Measurements from ENCODE around the gene CTAGE1.
"Not testable (repeated sequence)": the region's sequence is repeated elsewhere in the genome, so short reads cannot be mapped to it uniquely, and the experiment has no call there.

The CTAGE1 gene

GRCh38 chr18:22436136-22436535 lies 18.4 kb upstream of the CTAGE1 start:
- no peak for DNase-seq (ENCODE audit: low spot score)

DNA sequence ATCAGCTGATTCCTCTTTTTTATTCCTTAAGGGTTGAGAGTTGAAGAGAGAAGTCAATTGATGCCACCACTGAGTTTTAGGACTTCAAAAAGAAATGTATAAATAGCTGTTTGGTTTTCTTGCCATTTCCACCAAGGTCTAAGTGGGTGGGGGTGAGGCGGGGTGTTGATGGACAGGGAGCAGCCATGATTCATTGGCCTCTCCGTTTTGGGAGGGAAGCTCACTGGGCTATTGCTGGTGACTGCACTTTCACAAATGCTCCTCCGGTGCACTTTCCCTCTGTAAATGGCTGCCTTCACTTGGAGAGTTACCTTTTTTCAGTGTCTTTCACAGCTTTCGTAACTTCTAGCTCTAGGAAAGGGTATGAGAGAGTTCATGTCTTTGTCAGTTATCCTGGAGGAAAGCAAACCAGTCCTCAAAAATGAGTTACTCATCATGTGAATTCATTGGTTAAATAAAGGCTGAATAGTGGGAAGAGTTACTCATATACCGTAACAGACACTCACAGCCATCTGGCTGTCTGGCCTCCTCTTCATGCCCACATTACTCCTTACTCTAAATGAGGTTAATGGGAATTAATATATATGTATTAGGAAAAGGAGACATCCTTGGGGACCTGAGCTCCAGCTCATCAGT lies 17.4 kb upstream of the CTAGE1 start:
- DNase-seq (ENCODE audit: low spot score), result no peak

DNA sequence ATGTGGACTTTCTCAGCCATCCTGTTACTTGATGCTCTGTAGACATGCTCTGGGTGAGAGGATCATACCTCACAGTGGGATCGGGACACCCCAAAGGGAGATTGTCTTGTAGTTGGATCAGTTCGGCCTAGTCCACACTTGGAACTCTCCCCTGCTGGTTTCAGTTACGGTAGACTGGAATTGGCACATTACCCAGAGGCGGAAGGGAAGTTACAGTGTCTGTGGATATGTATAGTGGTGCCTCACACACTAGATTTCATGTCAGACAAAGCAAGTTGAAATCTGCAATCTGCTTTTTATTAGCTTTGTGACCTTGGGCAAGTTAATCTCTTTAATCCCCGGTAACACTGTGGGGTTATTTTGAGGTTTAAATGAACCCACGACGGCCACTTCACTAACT lies 16.2 kb upstream of the CTAGE1 start:
- DNase-seq (ENCODE audit: low spot score), result no peak

DNA sequence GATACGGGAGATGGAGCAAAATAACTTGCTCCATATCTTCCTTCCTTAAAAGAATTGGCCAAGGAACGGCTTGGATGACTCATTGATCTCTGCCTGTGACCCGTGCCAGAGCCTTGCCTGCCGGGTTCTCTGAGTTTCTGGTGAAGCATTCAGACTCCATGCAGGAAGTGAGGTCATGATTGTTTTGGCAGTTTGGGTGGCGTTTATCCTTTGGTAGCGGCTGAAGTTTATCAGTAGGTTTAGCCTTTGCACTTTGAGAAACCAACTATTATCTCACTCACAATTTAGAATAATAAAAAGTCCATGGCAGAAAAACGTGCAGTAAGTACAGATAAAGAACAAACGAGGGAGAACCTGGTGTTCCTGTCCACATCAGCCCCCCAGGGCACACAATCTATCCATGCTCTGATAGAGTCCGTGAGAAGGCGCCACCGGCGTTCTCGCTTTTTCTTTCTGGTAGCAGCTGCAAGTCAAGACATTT lies 15.0 kb upstream of the CTAGE1 start:
- DNase-seq (ENCODE audit: low spot score), result no peak

DNA sequence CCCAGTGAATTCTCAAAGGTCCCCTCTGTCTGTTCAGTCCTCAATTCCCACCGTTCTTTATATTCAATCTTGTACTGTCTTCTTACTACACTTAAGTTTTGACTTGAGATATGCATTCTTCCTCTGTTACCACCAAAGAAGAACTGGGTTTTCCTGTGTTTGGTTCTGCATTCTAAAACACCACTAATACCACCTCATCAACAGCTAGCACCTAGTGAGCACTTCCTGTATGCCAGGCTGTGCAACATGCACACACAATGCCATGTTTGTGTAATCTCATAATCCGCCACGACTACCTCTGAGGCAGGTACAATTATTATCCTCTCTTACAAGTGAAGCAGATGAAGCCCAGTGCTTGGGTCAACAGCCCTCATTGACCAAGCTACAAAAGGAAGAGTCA lies 11.8 kb upstream of the CTAGE1 start:
- DNase-seq (ENCODE audit: low spot score), result no peak

DNA sequence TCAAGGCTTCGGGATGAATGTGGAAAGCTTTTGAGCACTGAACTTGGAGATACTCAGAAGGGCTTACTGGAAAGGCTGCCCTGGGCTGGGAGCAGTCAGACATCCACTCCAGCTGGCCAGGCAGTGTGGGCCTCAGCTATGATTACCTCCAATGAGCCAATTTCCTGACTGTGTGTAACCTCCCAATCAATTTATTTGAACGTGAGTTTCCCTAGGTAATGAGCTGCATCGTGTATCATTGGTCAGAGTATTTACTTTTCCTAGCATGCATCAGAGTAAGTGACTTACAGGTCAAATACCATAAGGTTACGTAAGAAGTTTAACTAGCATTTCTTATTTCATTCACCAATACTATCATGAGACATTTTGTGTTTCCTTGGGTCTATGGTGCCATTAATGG lies 11.0 kb upstream of the CTAGE1 start:
- DNase-seq (ENCODE audit: low spot score), result no peak

GRCh38 chr18:22427822-22428549 lies 10.3 kb upstream of the CTAGE1 start:
- no peak for DNase-seq (ENCODE audit: low spot score)

GRCh38 chr18:22424565-22424963 lies 6.8 kb upstream of the CTAGE1 start:
- no peak for DNase-seq (ENCODE audit: low spot score)

DNA sequence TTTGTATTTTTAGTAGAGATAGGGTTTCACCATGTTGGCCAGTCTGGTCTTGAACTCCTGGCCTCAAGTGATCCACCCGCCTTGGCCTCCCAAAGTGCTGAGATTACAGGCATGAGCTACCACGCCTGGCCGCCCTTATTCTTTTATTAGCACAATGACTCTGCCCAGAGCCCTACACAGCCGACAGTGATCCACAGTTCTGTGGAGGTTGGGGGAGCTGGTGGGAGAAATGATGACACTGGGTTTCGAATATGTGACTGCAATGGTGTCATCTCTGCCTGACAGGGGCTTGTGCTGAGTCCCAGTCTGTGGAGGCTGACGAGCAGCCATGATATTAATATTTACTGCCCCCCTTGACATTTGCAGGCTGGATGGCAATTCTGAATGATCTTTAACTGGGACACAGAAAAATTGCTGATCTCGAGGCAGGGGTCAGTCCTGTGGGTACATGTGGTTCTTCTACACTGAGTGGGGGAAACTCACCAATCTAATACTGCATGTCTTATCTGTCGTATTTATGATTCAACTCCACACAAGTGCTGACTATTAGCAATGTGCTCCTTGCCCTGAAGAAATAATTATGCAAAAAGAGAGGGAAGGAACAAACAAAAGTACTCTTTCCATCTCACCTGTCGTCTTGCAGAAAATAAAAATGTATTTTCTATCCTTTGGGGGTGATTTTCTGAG lies 6.3 kb upstream of the CTAGE1 start:
- no peak for DNase-seq (ENCODE audit: low spot score)

DNA sequence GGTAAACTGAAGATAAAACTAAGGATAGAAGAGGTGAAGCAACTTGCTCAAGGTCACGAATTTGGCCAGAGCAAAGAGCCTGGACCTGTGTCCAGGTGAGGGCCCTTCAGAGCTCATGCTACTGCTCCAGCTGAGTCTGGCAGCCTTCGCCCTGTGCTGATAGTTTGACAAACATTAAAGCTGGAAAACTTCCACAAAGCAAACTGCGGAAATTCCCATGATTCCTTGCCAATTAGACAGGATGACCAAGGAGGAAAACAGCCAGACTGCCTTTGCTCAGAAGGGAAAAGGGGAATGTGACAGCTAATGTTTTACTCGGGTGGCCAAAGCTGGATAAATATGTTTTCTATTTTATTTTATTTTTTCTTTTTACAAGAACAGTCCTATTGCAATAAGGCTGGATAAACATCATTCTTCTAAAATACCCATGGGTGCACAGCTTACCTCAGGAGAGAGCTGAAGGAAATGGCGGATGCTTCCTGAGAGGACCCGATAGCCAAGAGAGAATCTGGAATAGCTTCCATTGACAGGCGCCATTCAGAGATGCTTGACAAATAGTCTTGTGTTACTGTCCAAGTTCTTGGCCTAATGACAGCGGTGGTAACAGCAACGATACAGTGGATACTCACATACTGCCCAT lies 5.3 kb upstream of the CTAGE1 start:
- DNase-seq (ENCODE audit: low spot score), result no peak

DNA sequence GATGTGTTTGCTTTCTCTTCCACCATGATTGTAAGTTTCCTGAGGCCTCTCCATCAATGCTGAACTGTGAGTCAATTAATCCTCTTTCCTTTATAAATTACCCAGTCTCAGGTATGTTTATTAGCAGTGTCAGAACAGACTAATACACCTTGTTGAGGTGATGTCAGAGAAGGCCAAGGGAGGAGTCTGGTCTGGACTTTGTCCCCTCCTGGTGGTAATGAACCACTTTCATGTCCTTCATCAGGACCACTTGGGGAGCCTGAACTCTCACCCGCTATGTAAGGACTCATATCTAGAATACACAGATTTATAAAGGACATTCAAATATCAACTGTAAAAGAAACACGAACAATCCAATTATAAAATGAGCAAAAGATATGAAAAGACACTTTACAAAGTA lies 2.9 kb upstream of the CTAGE1 start:
- DNase-seq (ENCODE audit: low spot score), result no peak

DNA sequence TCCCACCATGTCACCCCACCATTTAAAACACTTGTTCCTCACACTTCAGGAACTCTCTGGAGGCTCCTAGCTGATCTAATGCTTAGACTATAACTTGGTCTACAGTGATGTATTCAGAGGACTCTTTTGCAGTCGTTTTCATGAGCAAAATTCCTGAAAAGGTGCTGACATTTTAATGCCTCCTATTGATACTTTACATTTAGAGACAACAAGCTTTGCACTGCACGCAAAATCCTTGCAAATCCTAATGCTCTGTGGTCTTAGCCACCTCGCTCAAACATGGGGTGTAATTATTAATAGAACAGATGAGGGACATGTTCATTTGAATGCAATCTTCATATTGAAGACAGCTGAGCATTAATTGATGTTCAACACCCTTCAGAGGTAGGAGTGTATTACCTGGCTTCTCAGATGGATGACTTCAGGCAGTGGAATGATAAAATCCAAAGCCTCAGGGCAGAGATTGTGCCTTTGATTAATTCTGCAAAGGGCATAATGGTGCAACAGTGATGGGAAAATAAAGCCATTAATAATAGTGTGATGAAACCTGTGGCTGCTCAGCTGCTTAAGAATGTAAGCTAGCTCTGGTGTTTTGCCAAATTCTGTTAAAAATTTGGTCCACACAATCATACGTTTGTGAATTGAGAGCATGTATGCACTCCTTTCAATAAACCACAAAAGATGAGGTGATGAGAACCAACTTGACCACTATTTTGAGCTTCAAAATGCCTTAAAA lies 5.4 kb downstream of the CTAGE1 start:
- DNase-seq (ENCODE audit: low spot score), result no peak

GRCh38 chr18:22411446-22411845 lies 6.3 kb downstream of the CTAGE1 start:
- DNase-seq (ENCODE audit: low spot score), result no peak

DNA sequence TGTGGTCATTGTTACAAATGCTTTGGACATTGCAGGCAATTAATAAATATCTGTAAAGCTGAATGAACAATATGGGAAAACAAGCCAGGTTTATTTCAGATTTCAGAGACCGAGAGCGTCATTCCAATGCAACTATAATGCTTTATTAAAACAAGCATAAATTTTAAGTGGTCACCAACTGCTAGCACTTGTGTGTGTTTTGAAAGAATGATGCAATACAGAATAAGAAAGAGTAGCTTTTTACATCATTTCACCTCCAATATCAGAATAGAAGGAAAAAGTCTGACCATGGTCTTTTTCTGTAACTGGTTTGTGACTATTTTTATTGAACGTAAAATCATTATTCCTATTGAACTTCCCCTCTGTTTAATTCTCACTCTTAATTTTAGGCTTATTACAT lies 7.6 kb downstream of the CTAGE1 start:
- DNase-seq (ENCODE audit: low spot score), result no peak

- no peak for DNase-seq (ENCODE audit: low spot score)
Observed at GRCh38 chr18:22409445-22409844, 8.3 kb downstream of the CTAGE1 start.

DNA sequence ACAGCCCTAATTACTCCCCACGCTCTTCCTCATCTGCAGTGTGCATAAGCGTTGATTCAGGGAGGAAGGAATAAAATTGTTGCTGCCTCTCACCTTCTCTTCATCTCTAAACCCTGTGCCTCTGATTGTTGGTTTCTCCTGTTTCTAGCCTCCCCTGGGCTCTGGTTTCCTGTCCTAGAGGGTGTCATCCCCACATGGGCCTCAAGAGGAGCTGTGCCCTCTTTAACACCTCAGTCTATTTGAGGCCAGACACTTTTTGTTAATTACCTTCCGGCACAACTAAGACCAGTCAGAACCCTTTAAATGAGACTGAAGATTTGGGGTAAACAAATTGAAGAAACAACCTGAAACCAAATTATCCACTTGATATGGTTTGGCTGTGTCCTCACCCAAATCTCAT lies 9.7 kb downstream of the CTAGE1 start:
- no peak for DNase-seq (ENCODE audit: low spot score)

GRCh38 chr18:22405142-22405541 lies 12.6 kb downstream of the CTAGE1 start:
- no peak for DNase-seq (ENCODE audit: low spot score)

GRCh38 chr18:22403950-22404349 lies 13.8 kb downstream of the CTAGE1 start:
- no peak for DNase-seq (ENCODE audit: low spot score)

DNA sequence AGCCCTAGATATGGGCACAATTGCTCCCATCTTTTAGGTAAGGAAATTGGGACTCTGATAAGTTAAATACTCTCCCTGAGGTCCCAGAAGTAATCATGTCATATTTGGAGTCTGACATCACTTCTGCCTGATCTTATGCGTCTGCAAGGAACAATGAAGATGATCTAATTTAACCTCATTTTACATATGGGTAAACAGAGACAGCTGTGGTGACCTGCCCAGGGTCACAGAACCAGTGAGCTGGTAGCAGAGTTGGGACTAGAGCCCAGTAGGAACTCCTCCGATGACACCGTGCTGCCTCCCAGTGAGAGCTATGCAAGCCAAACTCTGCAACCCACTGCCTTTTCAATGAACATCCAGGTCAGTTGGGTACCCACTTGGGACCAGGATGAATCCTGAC lies 17.8 kb downstream of the CTAGE1 start:
- DNase-seq (ENCODE audit: low spot score), result no peak

DNA sequence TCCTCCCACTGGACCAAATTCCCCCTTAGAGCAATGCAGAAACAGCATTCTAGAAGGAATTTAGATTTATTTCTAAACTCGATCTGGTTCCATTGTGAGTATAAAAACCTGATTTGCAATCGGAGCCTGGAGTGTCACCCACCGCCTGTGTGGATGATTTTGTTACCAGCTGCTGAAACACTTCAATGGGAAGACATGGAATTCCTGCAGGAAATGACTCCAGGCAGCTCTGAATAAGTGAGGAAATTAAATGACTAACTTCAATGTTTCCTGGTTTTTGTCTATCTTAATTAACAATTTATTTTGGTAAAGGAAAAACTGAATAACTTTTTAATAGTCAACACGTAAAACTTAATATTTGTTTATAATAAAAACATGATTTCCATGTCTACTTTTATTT lies 19.3 kb downstream of the CTAGE1 start:
- no peak for DNase-seq (ENCODE audit: low spot score)

GRCh38 chr18:22394428-22394827 lies 23.3 kb downstream of the CTAGE1 start:
- DNase-seq (ENCODE audit: low spot score), result no peak

DNA sequence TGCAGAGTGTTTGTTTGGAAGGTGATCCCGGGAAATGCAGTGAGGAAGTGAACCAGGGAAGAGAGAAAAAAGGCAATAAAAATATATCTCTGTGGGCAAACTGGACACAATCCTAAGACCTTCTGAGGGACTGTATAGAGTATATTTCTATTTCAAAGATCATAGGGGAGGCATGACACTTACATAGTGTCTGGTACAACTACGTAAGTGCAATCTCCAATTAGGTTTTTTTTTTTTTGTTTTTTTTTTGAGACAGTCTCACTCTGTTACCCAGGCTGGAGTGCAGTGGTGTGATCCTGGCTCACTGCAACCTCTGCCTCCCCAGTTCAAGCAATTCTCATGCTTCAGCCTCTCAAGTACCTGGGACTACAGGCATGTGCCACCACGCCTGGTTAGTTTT lies 24.6 kb downstream of the CTAGE1 start:
- not testable (repeated sequence) for DNase-seq (ENCODE audit: low spot score)

All from SW480 (cell line).